Stomach (tissue), 4 donors: Measurements from ENCODE around the gene VWA5A.

Experiments
- EP300 ChIP-seq: sonication (generic); formaldehyde crosslinking; IDR thresholded peaks from one replicate; pipeline ENCODE4 v1.6.1; 2017; ENCODE audit warnings: antibody characterized with exemption
- POLR2AphosphoS5 ChIP-seq, 3 donors: sonication (generic); formaldehyde crosslinking; IDR thresholded peaks; one replicate each; pipeline ENCODE4 v1.6.1; 2016; ENCODE audit warnings: antibody characterized with exemption in 3 of 3

- TF ChIP-seq POLR2AphosphoS5 (IDR thresholded peaks at IDR 0.05), result no peak
- no peak for TF ChIP-seq EP300
Observed at GRCh38 chr11:124074554-124074953, 40.7 kb upstream of the VWA5A start.
